Measurements from ENCODE around the gene SMIM26. TPM values are rescaled to one million over a fixed set of nuclear protein-coding genes. Genes with fewer than 3 reads are reported as not detected.

The SMIM26 gene
- total RNA-seq, 1 donor from 2014 or later = 142 TPM

DNA sequence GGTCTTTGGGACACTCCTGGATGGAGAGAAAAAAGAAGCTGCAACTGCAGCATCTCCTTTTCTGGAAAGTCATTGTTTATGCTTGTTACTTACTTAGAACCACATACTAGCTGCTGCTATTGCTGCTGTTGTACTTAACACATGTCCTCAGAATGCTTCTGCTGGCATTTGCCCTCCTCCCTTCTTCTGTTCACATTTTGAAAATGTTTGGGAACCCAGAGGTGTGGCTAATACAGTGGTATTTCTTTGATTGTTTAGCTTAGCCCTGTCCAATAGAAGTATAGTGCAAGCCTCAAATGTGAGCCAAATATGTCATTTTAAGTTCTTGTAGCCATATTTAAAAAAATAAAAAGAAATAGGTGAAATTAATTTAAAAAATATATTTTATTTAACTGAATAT lies 29.0 kb downstream of the SMIM26 start:
- DNase-seq (ENCODE audit: low read depth) = no peak
- H3K4me3 ChIP-seq (ENCODE audit: low read depth, low read length) = no peak overlapping the region
- TF ChIP-seq, protein P1, sequence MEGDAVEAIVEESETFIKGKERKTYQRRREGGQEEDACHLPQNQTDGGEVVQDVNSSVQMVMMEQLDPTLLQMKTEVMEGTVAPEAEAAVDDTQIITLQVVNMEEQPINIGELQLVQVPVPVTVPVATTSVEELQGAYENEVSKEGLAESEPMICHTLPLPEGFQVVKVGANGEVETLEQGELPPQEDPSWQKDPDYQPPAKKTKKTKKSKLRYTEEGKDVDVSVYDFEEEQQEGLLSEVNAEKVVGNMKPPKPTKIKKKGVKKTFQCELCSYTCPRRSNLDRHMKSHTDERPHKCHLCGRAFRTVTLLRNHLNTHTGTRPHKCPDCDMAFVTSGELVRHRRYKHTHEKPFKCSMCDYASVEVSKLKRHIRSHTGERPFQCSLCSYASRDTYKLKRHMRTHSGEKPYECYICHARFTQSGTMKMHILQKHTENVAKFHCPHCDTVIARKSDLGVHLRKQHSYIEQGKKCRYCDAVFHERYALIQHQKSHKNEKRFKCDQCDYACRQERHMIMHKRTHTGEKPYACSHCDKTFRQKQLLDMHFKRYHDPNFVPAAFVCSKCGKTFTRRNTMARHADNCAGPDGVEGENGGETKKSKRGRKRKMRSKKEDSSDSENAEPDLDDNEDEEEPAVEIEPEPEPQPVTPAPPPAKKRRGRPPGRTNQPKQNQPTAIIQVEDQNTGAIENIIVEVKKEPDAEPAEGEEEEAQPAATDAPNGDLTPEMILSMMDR (conservative IDR thresholded peaks at IDR 0.05; ENCODE audit: low read depth, low read length) = no peak

DNA sequence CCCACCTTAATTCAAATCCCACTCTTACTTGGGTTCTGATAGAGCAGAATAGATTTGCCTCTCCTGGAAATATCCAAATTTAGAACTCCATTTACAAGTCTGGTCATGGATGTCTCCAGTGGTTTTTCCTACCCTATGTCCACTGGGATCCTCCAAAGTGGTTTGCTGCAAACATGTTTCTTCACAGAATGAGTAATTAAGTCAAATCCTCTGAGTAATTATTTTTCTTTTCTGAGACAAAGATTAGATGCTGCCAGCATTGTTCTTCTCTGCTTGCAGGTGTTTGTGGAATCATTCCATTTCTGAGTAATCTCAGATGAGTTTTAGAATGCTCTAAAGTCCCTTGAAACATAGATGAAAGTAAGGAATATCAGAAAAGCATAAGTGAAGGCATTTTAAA lies 42.5 kb downstream of the SMIM26 start:
- no peak for DNase-seq (ENCODE audit: low read depth)
- no peak overlapping the region for H3K4me3 ChIP-seq (ENCODE audit: low read depth, low read length)
- TF ChIP-seq, protein P1 (conservative IDR thresholded peaks at IDR 0.05; ENCODE audit: low read depth, low read length) = no peak

DNA sequence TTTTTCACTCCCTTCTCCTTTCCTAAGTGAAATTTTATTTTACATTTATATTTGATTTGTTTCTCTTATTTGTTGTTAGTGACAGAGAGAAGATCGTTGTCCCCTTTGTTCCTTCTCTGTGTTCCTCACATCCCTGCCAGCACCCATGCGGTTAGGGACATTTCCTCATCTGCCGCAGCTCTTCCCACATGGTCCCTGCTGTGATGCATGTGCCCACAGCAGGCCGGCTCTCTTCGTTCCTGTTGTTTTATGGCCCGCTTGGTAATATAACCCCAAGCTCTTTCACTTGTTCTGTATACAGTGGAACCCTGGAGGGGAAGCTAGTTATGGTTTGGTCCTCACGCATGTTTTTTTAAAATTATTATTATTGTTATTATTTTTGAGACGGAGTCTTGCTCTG lies 44.3 kb downstream of the SMIM26 start:
- TF ChIP-seq, protein P1 (conservative IDR thresholded peaks at IDR 0.05; ENCODE audit: low read depth, low read length) = no peak
- H3K4me3 ChIP-seq (ENCODE audit: low read depth, low read length) = no peak overlapping the region
- no peak for DNase-seq (ENCODE audit: low read depth)

DNA sequence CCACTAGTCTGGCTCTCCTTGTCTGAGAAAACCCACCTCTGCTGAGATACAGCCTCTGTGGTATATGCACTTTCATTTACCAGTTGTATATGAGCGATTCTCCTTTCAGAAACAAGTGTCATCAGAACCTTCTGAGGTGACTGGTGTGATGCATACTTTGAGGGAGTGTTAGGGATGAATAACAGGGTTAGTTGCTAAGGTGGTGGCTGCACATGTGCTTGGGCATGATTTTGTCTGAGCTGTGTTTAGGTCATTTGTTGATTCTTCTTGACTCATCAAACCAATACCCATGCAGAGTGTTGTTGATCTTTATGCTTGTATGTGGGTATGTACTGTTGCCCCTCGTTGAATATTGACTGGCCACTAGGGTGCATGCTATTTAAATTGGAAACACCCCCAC lies 46.3 kb downstream of the SMIM26 start:
- TF ChIP-seq, protein P1 (conservative IDR thresholded peaks at IDR 0.05; ENCODE audit: low read depth, low read length) = no peak
- no peak overlapping the region for H3K4me3 ChIP-seq (ENCODE audit: low read depth, low read length)
- DNase-seq (ENCODE audit: low read depth) = peak; percentile 13

DNA sequence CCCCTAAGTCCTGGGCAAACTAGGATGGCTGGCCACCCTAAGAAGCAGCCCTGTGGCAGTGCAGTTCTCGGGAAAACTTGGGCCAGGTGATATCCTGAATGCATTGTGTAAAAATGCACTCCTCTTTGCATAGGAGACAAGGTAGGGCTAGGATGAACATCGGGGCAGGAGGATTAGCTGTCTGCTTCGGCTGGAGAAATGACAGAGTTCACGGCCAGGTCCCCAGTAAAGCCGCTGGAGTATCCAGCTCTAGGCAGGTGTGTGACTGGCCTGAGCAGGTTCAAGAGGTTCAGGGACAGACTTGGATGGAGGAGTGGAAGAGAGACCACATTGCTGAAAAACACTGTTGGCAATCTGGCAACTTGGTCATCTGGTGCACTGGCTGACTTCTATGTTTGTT lies 47.0 kb downstream of the SMIM26 start:
- no peak overlapping the region for H3K4me3 ChIP-seq (ENCODE audit: low read depth, low read length)
- TF ChIP-seq, protein P1 (conservative IDR thresholded peaks at IDR 0.05; ENCODE audit: low read depth, low read length) = no peak
- no peak for DNase-seq (ENCODE audit: low read depth)

DNA sequence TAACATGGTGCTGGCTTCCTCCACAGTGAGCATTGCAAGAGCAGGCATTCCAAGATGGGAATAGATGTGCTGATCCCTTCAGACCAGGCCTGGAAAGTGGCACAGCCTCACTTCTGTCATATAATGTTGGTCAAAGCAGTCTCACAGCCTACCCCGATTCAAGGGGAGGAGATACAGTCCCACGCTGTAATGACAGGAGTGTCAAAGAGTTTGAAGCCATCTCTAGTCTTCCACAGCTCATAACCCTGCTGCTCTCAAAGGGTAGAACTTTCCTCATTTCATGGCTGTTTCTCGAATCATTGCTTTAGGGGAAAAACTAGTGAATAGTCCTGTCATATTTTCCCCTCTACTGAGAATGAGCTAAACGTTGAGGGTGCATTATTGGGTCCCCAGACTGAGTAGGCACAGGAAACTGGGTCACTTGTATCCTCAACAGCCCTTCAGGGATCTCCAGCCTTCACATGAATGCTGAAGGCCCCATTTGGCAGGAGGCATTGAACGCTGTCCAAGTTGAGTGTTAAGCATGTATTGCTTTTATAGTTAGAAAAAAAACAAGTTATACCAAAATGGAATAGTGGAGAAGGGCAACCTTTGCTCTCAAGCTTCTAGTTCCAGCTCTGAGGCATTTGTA lies 47.9 kb downstream of the SMIM26 start:
- H3K4me3 ChIP-seq (ENCODE audit: low read depth, low read length) = no peak overlapping the region
- no peak for DNase-seq (ENCODE audit: low read depth)
- TF ChIP-seq, protein P1 (conservative IDR thresholded peaks at IDR 0.05; ENCODE audit: low read depth, low read length) = no peak

Other genes starting within 250 kb of the SMIM26 start
- 1.3 and 1.4 TPM in 2 replicates for gene DZANK1, start 100.4 kb upstream of the SMIM26 start, total RNA-seq
- 6.8 and 22.7 TPM in 2 replicates for gene POLR3F, start 100.0 kb upstream of the SMIM26 start, total RNA-seq
- gene RBBP9, start 70.2 kb upstream of the SMIM26 start, total RNA-seq = 9.3 and 21.1 TPM in 2 replicates
- 50.8 and 69.6 TPM in 2 replicates for gene SEC23B, start 59.5 kb upstream of the SMIM26 start, total RNA-seq
- 79.4 and 90.3 TPM in 2 replicates for gene DTD1, start 20.6 kb downstream of the SMIM26 start, total RNA-seq
- not detected in 2 replicates for gene SCP2D1, start 246.4 kb downstream of the SMIM26 start, total RNA-seq

All from epithelial cell of proximal tubule (primary cell).